Iris pigment epithelial cell (primary cell): ENCODE measurements around the gene SNX6.
A peak's percentile ranks its signal among the peaks of the same experiment; 100 is the strongest.
"Not testable (repeated sequence)": the region's sequence is repeated elsewhere in the genome, so short reads cannot be mapped to it uniquely, and the experiment has no call there.

Source experiments
- DNase-seq: peaks from one replicate; pipeline ENCODE4 v3.0.0-alpha.2; 2011; ENCODE audit warnings: low read depth

Gene SNX6

DNA sequence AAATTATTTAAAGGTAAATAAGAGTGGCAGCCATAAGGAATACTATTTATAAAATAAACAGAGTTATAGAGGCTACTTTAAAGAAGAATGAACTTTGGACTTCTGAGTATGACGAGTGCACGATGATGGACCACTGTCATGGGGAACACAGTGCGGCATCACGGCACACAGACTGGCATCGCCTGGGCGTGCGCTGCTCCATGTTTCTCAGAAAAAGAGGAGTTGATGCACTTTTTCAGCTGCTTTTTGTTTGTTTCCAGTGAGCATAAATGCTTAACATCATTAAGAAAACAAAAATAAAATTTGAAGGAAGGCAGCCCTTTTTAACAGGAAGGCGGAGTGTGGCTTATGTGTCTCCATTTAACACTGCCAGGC, 67.2 kb downstream of the SNX6 start:
- no peak for DNase-seq

- DNase-seq: not testable (repeated sequence)
Measured at GRCh38 chr14:34562037-34562775, 67.7 kb downstream of the SNX6 start.

- not testable (repeated sequence) for DNase-seq
Measured at GRCh38 chr14:34556498-34556829, 73.5 kb downstream of the SNX6 start.

DNA sequence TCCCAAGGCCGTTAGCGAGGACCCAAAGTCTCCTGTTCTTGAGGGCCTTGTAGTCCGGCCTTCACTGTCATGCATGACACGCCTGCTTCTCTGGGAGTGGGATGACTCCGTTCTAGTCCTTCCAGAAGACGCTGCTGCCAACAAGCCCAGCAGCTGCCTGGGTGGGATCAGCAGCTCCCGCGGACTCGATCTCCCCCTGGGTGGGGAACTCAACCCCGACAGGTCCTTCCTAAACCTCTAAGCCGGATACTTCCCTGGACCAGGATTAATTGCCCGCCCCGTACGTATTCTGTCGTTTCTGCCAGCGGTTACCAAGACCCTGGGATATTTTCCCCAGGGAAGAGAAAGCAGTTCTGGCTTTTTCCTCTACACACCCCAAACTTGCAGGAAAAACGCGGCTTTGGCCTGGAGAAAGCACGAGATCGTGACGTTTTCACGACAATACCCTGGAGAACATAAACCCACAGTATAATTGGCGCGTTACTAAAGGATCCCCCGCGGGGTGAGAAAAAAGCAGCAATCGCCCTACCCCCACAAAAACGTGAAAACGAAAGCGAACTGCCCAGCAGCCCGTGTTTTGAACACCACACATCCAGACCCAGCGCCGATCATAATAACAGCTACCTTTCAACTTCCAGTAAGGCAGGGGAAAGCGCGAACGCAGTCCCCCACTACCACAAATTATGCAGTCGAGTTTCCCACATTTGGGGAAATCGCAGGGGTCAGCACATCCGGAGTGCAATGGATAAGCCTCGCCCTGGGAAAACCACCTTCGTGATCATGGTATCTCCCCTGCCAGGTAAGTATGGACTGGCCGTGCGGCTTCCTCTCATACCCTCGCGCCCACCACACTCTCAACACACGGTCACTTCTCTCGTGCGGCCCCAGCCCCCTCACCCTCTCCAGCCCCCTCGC, 74.1 kb downstream of the SNX6 start:
- DNase-seq: not testable (repeated sequence)

DNA sequence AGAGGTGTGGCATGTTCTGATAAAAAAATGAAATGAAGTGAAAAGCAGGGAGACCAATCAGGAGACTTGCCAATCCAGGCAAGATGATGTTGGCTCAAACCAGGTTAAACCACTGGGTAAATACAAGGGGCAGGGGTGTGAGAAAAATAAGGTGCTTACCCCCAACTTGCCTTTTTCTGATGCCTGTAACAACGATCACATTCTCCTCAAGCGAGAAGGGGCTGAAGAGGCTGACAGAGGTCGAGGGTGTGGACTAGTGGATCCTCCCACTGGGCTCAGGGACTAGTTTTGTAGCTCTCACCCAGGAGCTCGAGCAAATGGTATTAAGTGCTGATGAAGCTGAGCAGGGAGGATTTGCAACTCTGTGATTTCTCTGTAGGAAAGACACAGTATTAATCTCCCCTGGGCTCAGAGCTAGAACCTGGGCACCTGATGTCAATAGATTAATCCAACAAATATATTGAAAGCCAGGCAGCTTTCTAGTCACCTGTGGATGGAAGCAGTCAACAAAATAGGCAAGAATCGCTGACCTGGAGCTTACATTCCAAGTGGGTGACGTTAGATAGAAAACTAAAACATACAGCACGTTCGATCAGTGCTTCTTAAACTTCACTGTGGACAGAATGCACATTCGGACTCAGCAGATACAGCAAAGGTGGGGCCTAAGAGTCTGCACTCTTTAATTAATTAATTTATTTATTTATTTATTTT, 75.3 kb downstream of the SNX6 start:
- DNase-seq: no peak

GRCh38 chr14:34549276-34549966, 80.5 kb downstream of the SNX6 start:
- not testable (repeated sequence) for DNase-seq

DNA sequence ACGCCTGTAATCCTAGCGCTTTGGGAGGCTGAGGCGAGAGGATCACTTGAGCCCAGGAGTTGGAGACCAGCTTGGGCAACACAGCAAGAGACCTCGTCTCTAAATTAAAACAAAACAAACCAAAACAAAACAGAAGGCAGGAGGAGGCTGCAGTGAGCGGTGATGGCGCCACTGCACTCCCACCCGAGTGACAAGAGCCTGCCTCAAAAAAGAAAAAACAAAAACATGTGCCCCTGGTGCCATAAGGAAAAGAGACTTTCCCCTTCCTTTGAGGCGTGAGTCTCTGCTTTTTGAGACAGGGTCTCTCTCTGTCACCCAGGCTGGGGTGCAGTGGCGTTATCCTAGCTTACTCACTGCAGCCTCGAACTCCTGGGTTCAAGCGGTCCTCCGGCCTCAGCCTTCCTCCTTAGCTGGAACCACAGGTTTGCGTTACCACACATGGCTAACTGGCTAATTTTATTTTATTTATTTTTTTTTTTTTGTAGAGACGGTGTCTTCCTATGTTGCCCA, 81.4 kb downstream of the SNX6 start:
- DNase-seq: no peak

- not testable (repeated sequence) for DNase-seq
Measured at GRCh38 chr14:34547136-34547520, 82.8 kb downstream of the SNX6 start.

DNA sequence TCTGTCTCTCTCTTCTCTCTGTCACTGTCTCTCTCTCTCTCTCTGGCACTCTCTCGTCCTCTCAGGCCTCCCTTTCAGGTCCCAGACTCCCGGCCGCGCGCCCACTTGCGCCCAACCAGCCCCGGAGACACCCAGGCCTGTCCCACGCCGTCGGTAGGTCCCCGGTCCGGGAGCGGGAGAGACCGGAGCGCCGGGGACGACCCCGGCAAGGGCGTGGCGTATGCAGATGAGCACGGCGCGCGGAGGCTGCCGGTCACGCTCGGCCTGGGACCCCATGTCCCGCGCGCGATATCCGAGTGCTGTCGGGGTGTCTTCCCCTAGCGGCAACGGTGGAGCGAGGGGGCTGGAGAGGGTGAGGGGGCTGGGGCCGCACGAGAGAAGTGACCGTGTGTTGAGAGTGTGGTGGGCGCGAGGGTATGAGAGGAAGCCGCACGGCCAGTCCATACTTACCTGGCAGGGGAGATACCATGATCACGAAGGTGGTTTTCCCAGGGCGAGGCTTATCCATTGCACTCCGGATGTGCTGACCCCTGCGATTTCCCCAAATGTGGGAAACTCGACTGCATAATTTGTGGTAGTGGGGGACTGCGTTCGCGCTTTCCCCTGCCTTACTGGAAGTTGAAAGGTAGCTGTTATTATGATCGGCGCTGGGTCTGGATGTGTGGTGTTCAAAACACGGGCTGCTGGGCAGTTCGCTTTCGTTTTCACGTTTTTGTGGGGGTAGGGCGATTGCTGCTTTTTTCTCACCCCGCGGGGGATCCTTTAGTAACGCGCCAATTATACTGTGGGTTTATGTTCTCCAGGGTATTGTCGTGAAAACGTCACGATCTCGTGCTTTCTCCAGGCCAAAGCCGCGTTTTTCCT, 83.4 kb downstream of the SNX6 start:
- DNase-seq: not testable (repeated sequence)

- DNase-seq: not testable (repeated sequence)
Measured at GRCh38 chr14:34540181-34541059, 89.5 kb downstream of the SNX6 start.

- peak; percentile 98 for DNase-seq
Measured at GRCh38 chr14:34539407-34540180, 90.4 kb downstream of the SNX6 start, which contains the start of gene EAPP. TSS of gene EAPP (minus strand) at chr14:34539701. CDS start at chr14:34539628, 73 bp downstream.

GRCh38 chr14:34538871-34539406, 91.0 kb downstream of the SNX6 start:
- no peak for DNase-seq

DNA sequence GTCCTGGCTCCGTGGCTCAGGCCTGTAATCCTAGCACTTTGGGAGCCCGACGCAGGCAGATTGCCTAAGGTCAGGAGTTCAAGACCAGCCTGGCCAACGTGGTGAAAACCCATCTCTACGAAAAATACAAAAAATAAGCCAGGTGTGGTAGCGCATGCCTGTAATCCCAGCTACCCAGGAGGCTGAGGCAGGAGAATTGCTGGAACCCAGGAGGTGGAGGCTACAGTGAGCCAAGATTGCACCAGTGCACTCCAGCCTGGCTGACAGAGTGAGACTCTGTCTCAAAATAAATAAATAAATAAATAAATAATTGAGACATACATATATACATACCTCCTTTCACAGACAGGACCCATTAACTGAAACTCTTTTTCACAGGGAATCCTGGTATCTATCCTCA, 91.9 kb downstream of the SNX6 start:
- not testable (repeated sequence) for DNase-seq

DNA sequence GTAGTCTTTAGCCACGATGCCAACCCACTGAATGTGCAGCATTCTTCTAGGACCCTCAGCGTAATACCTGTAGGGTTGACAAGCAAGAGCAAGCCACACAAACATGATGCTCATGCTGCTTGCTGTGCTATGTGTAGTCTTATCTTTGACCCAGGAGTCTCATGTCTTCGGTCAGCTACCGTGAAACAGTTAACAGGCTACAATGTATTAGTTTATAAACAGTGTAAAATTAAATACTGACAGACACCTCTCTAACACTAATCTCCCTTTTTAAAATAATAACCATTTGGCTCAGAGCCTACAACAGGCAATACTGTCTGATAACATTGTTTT, 92.3 kb downstream of the SNX6 start:
- DNase-seq: no peak

DNA sequence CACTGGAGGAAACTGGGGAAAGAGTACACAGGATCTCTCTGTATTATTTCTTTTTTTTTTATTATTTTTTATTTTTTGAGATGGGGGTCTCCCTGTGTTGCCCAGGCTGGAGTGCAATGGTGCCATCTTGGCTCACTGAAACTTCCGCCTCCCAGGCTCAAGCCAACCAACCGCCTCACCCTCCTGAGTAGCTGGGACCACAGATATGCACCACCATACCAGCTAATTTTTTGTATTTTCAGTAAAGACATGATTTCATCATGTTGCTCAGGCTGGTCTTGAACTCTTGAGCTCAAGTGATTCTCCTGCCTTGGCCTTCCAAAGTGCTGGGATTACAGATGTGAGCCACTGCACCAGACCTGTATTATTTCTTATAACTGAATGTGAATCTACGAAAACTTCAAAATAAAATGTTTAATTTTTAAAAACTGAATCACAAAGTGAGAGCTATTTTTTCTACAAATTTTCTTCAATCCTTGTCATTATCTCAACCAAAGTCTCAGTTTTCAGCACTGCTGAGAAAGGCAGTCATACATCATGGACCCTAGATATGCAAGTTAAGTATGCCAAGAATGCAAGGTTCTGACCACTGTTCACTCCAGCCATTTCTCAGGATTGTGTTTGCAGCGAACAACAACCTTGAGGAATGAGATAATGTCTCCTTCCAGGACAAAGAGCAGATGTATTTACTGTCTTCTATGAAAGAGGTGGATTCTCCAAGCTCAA, 92.8 kb downstream of the SNX6 start:
- peak; percentile 96 for DNase-seq

GRCh38 chr14:34527591-34527990, 102.4 kb downstream of the SNX6 start:
- DNase-seq: no peak

DNA sequence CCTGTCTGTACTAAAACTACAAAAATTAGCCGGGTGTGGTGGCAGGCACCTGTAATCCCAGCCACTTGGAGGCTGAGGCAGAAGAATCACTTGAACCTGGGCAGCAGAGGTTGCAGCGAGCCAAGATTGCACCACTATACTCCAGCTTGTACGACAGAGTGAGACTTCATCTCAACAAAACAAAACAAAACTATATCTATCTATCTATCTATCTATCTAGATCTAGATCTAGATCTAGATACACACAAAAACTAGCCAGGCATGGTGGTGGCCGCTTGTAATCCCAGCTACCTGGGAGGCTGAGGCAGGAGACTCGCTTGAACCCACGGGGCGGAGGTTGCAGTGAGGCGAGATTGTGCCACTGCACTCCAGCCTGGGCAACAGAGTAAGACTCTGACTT, 105.7 kb downstream of the SNX6 start:
- DNase-seq: not testable (repeated sequence)

- no peak for DNase-seq
Measured at GRCh38 chr14:34522496-34522895, 107.5 kb downstream of the SNX6 start.
